ENCODE results near the gene ITIH2. TPM values are rescaled to one million over a fixed set of nuclear protein-coding genes. Genes with fewer than 3 reads are reported as not detected.

The ITIH2 gene
- 0.11 and 3.4 TPM in 2 replicates for polyA plus RNA-seq

GRCh38 chr10:7703140-7703539 lies at the start of gene ITIH2:
Gene ITIH2 (plus strand): TSS chr10:7703316. CDS start chr10:7703435, 119 bp downstream.

GRCh38 chr10:7666253-7667023 lies 36.7 kb upstream of the ITIH2 start, which contains the start of gene ITIH5:
Gene ITIH5 (minus strand): TSS chr10:7666966. CDS start chr10:7666892, 74 bp downstream.

GRCh38 chr10:7787857-7788638 lies 84.9 kb downstream of the ITIH2 start, which contains the start of the genes ATP5F1C and KIN:
Gene ATP5F1C (plus strand): TSS chr10:7788177. CDS start chr10:7788208, 31 bp downstream.
Gene KIN (minus strand): TSS chr10:7787993. CDS start chr10:7787933, 60 bp downstream.

Other genes starting within 250 kb of the ITIH2 start
- gene ITIH5, start 36.4 kb upstream of the ITIH2 start, polyA plus RNA-seq = 0.70 TPM in 1 of 2 replicates, not detected in the other
- gene KIN, start 84.7 kb downstream of the ITIH2 start, polyA plus RNA-seq = 24.3 and 28.1 TPM in 2 replicates
- gene ATP5F1C, start 84.9 kb downstream of the ITIH2 start, polyA plus RNA-seq = 2,412 and 2,629 TPM in 2 replicates
- gene TAF3, start 115.2 kb downstream of the ITIH2 start, polyA plus RNA-seq = 5.1 and 6.1 TPM in 2 replicates

All from Purkinje cell (primary cell).